Nephron progenitor cell (in vitro differentiated cells): ENCODE results near the gene DDTL.
A peak's percentile ranks its signal among the peaks of the same experiment; 100 is the strongest.

ENCODE experiments used
- DNase-seq: peaks from one replicate; pipeline ENCODE4 v3.0.0; 2021
- H3K27ac Mint-ChIP-seq: 2 replicates; pipeline ENCODE4 v1.8.0; 2021; ENCODE audit warnings: mild to moderate bottlenecking, moderate library complexity, mixed read lengths
- H3K27me3 Mint-ChIP-seq: 2 replicates; pipeline ENCODE4 v1.8.0; 2021; ENCODE audit warnings: mild to moderate bottlenecking, low read depth, mixed read lengths; ENCODE audit not compliant: poor library complexity
- H3K36me3 Mint-ChIP-seq: 2 replicates; pipeline ENCODE4 v1.8.0; 2021; ENCODE audit warnings: low read depth, mixed read lengths
- H3K4me1 Mint-ChIP-seq: 2 replicates; pipeline ENCODE4 v1.8.0; 2021; ENCODE audit warnings: mixed read lengths
- H3K4me3 Mint-ChIP-seq: 2 replicates; pipeline ENCODE4 v1.8.0; 2021; ENCODE audit warnings: mild to moderate bottlenecking, moderate library complexity, mixed read lengths
- H3K9me3 Mint-ChIP-seq: 2 replicates; pipeline ENCODE4 v1.8.0; 2021; ENCODE audit warnings: mild to moderate bottlenecking, moderate library complexity, mixed read lengths
- TF ChIP-seq, protein P1 (sequence below): fragments of 200-600 bp; sonication (generic); IDR thresholded peaks from 2 replicates; pipeline ENCODE4 v1.5.0; 2021; ENCODE audit warnings: antibody characterized with exemption

Gene DDTL

DNA sequence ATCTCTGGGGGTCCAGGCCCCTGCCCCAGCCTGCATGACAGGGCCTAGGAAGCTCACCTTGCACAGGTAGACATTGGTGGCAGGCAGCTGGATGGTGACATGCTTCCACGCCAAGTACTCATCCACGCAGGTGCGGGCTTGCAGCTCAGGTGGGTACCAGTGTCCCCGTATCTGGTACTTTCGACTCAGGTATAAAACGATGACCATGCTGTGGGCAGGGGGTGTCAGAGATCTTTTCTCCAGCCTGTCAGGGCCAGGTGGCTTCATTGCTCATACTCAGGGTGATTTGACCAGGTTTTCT is 40.2 kb downstream of the DDTL start:
- Mint-ChIP-seq H3K9me3 (no peaks in the 10 kb centered on the region), H3K36me3 (no peaks in the 10 kb centered on the region), H3K27ac (no peak overlapping the region), H3K4me3 (no peak overlapping the region), H3K4me1 (peaks cover 16% of the 10 kb centered on the region), H3K27me3 (peaks cover 11% of the 10 kb centered on the region)
- TF ChIP-seq, protein P1, sequence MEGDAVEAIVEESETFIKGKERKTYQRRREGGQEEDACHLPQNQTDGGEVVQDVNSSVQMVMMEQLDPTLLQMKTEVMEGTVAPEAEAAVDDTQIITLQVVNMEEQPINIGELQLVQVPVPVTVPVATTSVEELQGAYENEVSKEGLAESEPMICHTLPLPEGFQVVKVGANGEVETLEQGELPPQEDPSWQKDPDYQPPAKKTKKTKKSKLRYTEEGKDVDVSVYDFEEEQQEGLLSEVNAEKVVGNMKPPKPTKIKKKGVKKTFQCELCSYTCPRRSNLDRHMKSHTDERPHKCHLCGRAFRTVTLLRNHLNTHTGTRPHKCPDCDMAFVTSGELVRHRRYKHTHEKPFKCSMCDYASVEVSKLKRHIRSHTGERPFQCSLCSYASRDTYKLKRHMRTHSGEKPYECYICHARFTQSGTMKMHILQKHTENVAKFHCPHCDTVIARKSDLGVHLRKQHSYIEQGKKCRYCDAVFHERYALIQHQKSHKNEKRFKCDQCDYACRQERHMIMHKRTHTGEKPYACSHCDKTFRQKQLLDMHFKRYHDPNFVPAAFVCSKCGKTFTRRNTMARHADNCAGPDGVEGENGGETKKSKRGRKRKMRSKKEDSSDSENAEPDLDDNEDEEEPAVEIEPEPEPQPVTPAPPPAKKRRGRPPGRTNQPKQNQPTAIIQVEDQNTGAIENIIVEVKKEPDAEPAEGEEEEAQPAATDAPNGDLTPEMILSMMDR: no peak
- DNase-seq: no peak

DNA sequence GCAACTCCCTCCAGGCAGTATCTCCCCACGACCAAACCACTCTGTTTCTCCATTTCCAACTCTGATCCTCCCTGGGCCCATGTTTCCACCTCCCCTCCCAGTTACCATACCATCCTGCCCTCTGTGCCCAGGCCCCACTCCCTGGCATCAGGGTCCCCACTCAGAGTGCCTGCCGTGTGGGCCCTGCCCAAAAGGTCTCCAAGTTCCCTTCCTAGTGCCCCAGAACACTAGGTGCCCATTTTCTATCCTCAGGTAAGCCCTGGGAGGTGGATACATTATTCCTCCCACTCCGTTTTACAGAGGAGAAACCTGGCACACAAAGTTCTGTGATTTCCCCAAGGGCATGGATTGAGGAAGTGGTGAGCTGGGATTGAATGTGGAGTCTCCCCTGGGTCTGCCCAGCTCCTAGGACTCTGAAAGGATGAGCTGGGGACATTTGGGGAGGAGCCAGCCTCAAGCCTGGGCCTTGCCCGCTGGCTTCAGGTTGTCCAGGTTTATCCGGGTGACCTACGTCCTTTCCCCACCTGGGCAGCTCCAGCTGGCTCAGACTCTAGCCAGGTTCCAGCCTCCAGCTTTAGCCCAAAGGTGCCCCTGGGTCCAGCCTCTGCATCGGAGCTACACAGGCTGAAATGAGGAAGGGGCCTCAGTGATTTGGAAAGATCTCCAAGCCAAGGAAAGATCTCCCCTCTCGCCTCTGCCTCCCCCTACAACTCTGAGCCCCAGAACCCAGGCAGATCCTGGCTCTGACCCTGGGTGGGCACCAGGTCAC is 40.7 kb downstream of the DDTL start:
- TF ChIP-seq, protein P1: no peak
- Mint-ChIP-seq H3K4me1 (peaks cover 17% of the 10 kb centered on the region), H3K9me3 (no peaks in the 10 kb centered on the region), H3K27me3 (peaks cover 11% of the 10 kb centered on the region), H3K36me3 (no peaks in the 10 kb centered on the region), H3K4me3 (no peak overlapping the region), H3K27ac (no peak overlapping the region)
- DNase-seq: no peak

DNA sequence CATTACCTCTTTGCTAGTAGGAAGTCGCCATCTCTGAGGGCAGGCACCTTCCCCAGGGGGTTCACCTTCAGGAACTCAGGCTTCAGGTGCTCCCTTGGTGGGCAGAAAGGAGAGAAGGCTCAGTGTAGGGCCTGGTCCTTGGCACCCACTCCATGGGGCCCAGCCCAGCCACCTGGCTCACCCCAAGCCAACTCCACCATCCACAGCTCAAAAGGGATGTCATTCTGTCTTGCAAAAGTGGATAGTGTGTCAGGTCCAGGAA is 41.3 kb downstream of the DDTL start:
- Mint-ChIP-seq H3K36me3 (no peaks in the 10 kb centered on the region), H3K9me3 (no peaks in the 10 kb centered on the region), H3K4me3 (no peak overlapping the region), H3K27ac (no peak overlapping the region), H3K4me1 (peaks cover 20% of the 10 kb centered on the region), H3K27me3 (peaks cover 11% of the 10 kb centered on the region)
- TF ChIP-seq, protein P1: no peak
- DNase-seq: no peak

DNA sequence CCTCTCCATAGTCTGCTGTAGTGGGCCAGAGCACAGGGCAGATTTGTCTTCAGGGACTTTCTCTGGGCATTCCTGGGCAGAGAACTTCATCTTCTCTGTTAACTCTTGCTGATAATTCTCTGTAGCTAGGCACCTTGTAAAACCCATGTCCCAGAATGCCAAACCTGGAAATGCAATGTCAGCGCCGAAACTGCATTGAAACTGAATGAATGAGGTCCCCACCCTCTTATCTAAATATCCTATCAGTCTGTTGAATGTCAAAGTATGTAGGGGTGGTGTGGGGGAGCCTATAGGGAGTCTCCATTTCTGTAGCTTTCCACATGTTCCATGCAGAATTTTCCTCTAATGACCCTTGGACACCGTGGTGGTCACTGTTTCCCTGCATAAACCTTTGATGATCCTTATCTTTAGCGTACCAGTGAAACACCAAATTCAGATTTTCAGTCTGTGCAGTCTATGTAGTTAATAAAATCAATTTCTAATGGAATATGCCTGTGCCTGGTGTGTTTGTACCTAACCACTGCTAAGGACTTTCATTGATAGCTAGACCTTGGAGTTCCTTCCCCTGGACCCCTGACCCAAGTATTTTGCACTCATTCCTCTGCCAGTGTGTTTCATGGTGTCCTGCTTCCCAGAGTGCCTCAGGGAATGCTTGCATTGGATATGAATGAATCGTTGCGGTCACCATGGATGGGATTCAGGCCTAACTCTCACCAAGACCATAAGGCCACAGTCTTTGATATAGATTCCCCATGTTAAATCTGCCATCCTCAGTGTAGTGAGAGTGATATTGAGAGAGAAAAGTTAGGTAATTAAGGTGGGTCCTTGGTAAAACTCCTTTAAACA is 41.9 kb downstream of the DDTL start:
- H3K4me1 Mint-ChIP-seq: peaks cover 20% of the 10 kb centered on the region
- peaks cover 11% of the 10 kb centered on the region for H3K27me3 Mint-ChIP-seq
- no peak overlapping the region for H3K27ac Mint-ChIP-seq
- DNase-seq: no peak
- H3K9me3 Mint-ChIP-seq: no peaks in the 10 kb centered on the region
- TF ChIP-seq, protein P1: no peak
- peaks cover 2% of the 10 kb centered on the region for H3K36me3 Mint-ChIP-seq
- no peak overlapping the region for H3K4me3 Mint-ChIP-seq

DNA sequence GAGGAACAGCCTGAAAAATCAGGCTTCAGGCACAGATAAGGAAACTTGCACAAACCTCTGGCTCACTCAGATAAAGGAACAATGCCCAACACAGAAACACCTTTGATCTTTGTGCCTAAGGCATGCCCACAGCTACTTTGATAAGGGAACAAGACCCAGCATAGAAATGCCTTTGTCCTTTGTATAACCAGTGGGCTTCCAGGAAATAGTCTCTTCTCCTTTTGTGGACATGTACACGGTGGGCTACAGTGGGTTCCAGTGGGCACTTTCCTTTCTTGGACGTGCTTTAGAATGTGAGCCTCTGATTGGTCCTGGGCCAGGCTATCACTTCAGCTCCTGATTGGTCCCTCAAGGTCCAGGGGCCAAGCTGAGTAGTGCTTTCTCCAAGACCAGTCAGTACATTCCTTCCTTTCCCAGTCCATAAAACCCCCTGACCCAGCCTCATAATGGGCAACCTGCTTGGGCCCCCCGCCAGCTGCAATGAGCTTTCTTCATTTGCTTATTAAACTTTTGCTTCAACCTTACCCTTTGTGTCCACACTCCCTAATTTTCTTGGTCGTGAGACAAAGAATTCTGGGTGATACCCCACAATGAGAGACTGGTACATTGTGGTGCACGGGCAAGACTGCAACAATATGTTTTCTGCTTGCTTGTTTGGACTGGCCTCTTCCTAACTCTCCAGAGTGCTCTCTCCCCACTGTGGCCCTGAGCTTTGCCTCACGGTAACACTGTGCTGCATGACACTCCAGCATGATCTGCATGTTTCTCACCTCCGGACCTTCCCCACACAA is 42.7 kb downstream of the DDTL start:
- Mint-ChIP-seq H3K27me3 (peaks cover 11% of the 10 kb centered on the region), H3K27ac (peak overlapping the region; percentile 60)

More for the DNA sequence above, 42.7 kb downstream of the DDTL start:
- no peaks in the 10 kb centered on the region for H3K9me3 Mint-ChIP-seq
- DNase-seq: no peak
- H3K36me3 Mint-ChIP-seq: peaks cover 7% of the 10 kb centered on the region
- no peak overlapping the region for H3K4me3 Mint-ChIP-seq
- TF ChIP-seq, protein P1: no peak
- peaks cover 22% of the 10 kb centered on the region for H3K4me1 Mint-ChIP-seq
